ENCODE data around the gene LIPA.

Gene LIPA

DNA sequence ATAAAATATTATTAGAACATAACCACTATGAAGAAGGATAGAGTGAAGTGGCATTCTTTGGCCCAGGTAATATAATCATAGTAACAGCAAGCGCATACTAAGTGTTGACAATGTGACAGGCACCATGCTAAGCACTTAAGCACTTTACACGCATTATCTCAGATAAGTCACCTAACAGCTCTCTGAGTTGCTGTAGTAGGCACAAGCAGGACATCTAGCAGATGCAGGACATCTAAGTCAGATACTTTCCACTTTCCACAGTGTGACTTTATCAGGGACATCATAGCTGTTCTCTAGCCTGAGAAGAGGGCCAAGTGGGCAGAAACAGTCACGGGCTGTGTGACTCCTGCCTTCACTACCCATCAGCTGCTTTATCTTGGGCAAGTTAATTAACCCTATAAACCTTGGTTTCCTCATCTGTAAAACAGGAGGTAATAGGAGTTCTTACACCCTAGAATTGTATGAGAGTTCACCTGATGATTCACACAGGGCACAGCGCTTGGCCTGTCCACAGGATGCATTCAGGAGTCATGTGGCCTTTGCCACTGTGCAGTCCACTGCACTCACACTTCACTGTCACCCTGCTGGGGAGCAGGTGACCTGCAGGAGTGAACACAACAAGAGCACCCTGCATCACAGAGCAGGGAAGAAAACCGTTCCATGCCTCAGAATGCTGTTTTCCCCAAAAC is 12.5 kb downstream of the LIPA start:
- DNase-seq, result no peak

DNA sequence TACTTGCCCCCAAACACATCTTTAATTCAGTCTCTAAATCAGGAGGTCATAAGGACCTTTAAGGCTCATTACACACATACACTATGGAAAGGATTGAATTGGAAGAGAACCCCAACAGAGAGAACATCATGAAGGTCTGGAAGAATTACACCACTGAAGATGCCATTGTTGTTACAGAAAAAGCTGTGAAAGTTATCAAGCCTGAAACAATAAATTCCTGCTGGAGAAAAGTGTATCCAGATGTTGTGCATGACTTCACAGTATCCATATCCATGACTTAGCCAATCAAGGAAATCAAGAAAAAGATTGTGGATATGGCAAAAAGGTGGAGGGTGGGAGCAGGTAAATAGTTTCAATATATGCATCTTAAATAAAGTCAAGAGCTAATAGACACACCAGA is 13.7 kb downstream of the LIPA start:
- no peak for DNase-seq

DNA sequence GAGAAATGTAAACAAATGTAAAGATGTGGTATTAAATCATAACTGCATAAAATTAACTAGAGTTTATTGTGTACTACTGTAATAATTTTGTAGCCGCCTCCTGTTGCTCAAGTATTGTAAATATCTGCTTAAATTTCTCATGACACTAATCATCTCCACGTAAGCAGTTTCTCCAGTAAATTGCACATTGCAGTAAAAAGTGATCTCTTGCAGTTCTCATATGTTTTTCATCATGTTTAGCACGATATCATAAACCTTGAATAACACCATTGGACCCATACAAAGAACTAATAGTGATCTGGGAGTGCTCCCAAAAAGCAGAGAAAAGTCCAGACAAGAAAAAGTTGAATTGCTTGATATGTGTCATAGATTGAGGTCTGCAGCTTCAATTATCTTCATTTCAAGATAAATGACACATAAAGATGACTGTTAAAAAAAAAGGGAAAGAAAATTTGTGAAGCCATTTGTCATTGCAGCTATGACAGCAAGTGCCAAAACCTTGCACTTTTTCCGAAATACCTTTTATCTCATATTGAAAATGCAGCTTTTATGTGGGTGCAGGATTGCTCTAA is 15.3 kb downstream of the LIPA start:
- DNase-seq, result no peak

DNA sequence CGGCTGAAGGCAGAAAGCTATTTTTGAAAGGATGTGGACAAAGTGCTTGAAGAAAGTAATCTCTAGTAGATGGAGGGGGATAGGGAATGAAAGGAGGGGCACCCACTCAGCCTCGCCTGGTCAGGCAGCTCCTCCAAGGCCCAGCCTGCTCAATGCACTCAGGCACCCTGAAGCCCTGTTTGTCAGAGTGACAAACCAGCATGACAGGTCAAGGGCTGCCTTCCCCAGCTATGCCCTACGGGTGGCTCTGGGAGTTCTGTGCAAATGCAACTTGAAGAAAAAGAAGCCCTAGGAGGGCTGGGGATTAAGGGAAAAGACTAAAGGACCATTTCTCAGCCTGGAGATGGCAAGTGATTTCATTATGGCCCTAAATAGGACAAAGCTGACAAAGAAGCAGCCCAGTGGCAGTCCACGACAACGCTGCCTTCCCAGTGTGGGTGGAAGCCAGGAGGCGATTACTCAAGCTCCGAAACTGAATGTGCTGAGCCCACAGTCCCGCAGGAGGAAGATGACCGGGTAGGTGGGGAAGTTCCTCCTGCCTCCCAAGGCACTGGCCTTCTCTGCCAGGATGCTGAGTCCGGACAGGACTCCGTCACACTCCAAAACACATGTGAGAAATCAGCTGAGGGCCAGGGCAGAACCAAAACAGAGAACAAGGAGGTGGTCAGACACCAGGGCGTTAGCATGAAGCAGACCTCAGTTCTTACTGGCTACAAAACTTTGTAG is 16.3 kb downstream of the LIPA start:
- no peak for DNase-seq

DNA sequence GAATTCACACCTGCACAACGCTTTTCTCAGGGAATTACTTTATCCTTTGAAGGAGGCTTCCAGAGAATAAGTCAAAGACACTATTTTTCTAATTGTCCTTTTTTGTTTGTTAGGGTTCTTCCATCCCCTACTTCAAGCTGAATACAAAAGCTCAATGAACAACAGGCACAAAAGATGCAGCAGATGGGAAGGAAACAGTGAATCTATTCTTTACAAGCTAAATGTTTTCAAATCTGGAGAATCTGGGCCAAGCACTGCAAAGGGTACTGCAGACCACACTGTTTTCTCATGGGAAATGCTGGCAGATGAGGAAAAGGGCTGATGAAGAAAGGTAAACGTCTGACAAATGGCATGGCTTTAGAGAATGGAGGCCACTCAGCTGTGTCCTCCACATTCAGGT is 18.5 kb downstream of the LIPA start:
- no peak for DNase-seq

DNA sequence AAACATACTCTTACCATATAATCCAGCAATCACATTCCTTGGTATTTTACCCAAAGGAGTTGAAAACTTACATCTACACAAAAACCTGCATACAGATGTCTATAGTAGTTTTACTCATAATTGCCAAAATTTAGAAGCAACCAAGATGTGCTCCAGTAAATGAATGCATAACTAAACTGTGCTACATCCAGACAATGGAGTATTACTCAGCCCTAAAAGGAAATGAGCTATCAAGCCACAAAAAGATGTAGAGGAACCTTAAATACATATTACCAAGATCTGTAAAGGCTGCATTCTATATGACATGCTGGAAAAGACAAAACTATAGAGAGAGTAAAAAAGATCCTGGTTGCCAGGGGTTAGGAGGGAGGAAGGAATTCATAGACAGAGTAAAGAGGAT is 22.6 kb downstream of the LIPA start:
- no peak for DNase-seq

DNA sequence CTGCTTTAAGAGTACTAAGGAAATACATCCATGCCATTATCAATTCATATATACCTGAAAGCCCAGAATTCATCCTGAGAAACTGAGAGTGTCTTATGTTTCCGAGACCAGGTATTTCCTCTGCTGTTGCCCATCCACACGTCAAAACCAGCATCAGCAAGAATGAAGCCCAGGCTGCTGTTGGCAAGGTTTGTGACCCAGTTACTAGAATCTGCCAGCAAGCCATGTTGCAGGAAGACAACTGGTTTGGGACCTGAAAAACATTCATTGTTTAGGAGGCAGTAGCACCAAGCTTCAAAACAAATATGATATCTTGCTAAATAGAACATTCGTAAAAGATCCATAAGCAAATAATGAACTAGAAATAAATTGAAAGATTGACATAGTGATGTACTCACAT is 23.4 kb downstream of the LIPA start:
- DNase-seq, result no peak

DNA sequence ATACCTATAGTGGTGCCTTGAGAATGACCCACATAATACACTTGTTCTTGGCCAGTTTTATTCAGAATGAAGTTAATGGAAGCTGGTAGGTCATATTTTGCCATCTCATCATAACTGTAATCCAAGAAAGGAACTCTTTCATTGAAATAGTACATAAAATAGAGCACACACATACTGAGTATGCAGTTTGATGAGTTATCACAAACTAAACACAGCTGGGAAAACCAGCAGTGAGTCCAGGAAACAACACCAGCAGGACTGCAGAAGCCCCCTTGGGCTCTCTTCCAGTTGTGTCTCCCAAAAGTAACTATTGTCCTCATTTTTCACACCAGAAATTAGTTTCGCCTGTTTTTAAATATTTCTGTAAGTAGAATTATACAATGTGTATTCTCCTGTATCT is 24.7 kb downstream of the LIPA start:
- DNase-seq, result no peak

DNA sequence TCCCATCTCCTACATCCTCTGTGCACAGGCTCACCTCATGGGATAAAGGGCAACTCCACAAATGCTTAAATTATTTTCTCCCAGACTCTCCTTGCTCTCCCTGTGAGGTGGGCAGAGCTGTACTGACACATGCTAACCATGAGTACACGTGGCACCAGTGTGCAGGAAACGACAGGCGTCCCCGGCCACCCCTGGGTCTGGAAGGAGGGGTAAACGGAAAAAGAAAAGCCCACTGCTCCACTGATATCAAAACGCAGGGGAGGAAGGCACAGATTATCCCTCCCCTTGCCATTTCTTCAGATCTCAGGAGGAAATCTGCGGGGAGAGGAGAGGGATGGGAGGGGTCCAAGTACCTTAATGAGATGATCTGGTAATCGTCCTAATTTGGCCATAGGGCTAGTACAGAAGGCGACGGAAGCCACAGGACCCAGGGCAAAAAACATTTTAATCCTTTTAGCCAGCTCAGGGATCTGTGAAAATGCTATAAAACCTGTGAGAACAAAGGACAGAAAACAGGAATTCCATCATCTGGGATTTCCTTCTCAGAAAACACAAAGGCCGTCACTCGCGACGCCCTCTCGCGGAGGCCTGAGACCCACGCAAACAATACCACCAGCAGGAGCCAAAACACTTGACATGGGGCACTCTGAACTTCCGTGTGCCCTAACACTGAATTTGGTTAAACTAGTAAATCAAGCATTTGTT is 26.7 kb downstream of the LIPA start:
- DNase-seq, result no peak

DNA sequence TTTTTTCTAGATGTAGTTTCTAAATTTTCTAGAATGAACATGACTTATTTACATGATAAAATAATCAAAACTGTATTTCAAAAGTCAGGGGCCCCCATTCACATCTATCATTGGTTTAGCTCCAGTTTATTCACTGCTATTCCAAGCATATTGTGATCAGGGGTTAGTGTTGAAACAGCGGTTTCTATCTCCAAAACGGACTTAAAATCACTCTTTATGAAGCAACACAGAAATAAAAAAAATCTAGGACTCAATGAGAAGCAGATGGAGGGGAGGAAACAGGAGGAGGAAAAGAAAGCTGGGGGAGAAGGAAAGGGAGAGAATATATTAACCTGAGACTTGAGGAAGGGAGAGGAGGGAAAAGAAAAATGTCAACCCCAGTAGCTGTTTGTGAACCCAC is 29.7 kb downstream of the LIPA start:
- DNase-seq, result no peak

DNA sequence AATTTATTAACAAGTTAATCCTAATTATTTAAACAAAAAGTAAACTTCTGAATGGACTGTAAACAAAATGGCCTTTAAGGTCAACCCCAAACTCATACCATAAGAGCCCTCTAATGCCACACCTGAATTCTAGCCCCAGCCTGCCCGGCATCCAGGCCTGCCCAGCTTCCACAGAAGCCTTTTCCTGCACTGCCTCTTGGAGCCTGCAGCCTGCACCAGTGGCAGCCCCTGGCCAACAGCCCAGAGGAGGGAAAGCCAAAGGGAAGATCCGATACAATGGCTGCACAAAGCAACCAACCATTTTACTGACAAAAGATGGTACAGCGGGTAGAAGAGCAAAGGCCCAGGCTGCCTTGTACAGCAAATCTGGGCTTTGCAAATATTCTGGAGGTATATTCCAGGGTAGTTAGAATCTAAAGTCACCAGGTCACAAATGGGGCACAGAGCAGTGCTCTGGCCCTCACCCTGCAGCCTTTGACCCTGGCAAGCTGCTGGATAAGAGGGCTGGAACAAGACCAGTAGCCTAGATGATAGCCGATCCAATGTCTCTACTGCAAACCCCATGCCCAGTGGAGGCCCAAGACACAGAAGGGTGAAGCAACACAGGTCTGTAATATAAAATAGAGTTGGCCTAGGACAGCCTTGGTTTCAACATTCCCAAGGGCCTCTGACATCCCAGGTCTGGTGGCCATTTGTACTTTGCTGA is 31.9 kb downstream of the LIPA start:
- no peak for DNase-seq

DNA sequence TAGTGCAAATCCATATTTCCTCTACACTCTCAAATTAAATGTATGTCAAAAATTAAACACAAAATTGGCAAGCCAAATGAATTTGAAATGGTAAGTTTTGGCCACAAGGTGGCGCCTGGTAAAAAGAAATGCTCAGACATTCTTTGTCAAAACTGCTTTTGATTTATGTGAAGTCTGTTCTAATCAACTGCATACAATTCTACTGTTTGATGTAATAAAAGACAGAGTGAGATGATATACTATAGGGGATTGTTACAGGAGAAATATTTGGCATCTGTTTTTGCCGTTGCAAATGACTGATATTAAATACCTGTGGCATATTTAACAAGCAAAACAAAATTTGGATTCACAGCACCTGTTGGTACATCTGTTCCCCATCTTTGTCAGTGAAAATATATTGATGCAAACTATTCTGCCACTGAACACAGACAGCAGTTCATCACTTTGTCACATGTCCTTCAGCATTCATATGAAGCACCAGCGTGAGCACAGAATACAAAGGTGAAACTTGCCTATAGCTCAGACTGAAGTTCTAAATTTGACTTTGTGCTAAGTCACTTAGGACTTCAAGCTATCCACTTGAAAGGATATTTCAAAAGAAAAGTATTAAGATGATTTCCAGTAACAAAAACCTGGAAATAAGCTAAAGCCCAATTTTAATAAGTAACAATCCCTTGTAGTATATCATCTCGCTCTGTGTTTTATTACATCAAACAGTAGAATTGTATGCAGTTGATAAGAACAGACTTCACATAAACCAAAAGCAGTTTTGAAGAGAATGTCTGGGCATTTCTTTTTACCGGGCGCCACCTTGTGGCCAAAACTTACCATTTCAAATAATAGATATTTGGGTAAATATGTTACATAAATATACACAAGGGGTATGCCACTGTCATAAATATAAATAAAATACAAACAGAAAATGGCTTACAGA is 34.3 kb downstream of the LIPA start:
- peak; percentile 72 for DNase-seq

DNA sequence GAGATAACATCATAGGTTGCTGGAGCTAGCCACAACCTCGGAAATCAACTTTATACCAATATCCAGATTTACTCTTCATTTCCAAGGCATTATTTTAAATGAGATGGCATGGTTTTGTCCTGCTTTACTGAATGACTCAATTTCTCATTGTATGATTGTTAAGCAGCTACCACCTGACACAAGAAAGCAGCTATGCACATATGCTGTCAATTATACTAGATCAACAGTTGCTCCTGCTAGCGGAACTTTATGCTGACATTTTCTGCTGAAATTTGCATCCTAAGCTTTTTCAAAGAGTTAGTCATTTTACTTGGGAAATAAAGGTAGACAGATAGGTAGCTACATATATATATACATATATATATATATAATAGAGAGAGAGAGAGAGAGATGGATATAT is 35.5 kb downstream of the LIPA start:
- no peak for DNase-seq

DNA sequence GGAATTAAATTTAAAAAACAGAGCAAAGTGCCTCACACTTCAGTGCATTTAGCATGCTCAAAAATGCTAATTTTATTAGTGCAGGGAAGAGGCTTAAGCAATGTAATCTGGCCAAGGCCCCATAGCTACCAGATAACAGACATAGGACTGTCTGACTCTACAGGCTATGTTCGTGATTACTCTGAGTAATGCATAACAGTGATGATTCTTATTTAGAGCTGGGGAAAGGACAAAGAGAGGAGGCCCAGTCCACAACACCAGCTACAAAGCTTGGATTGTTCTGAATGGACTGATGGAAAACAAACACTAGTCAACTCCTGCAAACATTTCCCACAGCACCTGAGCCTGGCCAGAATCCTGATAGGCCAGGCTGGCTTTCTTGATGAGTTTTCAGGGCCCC is 36.1 kb downstream of the LIPA start:
- DNase-seq, result no peak

DNA sequence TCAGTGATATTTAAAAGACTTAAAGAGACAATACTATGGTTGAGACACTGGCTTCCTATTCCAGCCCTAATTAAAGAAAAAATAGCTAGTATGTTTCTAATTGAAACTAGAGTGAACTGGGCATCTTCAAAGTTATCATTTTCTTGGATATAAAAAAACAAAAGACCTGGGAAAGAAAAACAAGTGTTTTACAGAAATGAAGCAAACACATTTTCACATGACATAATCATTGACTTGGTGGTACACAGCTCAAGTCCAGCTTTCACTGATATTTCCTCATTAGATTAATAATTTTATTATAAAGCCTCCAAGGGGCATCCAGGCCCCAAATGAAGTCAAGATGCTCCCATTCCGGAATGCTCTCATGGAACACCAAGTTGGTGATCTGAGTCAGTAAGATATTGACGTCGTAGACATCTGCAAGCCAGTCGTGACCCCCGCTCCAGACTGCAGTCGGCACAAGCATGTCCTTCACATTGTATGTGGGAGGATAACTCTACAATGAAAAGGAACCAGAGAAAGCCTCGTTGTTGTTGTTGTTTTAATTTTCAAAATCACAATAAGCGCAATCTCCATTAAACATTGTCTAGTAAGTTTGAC is 36.9 kb downstream of the LIPA start:
- no peak for DNase-seq

DNA sequence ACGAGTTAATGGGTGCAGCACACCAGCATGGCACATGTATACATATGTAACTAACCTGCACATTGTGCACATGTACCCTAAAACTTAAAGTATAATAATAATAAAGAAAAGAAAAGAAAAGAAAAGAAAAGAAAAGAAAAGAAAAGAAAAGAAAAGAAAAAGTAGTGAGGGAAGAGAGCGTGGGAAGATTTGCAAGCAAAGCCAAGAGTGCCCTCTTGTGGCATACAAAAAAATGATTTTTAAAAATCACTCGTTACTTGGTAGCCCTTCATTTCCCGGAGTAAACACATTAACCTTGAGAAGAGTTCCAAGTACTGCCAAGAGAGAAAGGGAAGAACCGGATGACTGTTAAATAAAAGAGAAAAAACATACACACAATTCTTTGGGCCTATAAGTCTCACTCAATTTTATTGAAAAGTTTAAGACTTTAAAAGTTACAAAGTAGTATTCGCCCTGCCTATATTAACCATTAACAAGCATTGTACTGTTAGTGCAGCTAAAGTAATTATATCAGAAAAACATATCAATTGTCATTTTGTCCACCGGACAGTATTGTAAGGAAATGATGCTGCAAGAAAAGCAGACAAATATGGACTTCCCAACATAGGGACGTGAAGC is 38.3 kb downstream of the LIPA start:
- no peak for DNase-seq

DNA sequence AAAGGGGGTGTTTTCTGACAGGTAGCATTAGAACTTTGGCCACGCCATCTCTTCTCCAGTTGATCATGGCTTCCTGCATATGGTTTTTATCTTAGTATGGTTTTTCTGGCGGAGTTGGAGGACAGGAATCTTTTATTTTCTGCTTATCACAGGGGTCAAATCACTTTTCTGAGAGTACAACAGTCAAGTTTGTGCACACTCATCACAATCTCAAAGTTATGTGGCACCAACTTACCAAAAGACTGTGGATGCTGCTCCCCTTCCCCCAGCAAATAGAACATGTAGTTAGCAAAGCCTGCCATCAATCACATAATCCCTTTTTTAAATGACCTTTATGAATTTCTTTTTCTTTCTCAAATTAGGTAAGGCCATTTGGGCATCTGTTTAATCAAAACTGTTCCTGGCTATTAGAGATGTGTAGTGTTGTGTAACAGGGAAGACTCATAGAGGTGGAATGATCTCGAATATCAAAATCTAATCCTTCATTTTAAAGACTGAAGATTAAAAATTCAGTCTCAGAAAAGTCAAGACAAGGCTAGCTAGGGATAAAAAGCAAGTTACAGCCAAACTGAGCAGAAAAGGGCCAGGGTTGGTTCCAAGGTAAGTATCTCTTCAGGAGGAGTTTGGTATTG is 40.7 kb downstream of the LIPA start:
- no peak for DNase-seq

DNA sequence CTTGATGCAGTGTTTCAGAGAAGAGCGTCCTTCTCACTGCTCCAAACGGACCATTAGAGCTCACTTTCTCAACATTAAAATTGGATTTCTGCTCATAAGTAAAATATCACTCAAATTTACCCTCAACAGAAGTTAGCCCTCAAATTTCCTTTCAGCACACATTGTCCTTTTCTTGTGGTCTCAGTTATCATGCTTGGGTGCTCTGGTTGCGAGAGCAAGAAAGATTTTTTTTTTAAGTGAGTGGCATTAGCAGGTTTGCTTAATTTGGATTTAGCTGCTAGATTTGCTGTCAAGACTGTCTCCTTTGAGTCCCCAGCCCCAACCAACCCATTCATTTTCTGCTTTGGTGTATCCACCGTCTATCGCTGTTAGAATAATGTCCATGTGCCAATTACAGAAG is 41.9 kb downstream of the LIPA start:
- DNase-seq, result no peak

DNA sequence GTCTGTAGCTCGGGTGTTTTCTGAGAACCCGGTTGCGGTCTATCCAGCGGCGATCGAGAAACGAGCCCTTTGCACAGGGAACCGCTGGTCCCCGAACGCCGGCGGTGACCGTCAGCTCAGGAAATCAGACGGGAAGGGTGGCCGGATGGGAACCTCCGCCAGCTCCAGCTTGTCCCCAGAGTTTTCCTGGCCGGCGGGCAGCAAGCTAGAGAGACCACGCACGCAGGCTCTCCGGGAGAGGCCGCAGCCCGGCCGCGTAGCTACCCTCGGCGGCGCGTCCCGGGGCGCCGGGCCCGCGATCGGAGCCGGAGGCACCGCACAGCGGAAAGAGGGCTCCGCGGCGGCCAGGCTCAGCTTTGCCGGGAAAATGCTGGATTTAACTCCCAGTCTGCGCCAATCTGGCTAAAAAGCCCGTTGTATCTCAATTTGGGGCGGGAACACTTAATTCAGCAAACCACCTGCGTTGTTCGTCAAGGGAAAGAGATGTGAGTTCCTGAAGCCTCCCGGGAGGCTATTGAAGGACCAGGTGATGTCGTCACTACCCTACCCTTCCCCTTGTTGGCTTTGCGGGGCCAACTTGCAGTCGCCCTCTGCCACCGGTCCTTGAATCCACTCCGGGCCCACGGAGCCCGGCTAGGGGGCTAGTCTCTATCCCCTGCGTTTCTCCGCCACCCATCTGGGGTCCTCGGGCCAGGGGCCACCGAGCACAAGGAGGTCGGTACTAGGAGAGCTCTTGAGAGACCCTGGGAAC is 43.6 kb downstream of the LIPA start:
- peak; percentile 35 for DNase-seq

Measured in stimulated activated CD4-positive, alpha-beta T cell treated with anti-CD3 and anti-CD28 coated beads, Interleukin-15, amount 100 ng/mL, for 24 hours (primary cell).